ENCODE data around the gene ZNF566.
"Not testable (repeated sequence)": the region's sequence is repeated elsewhere in the genome, so short reads cannot be mapped to it uniquely, and the experiment has no call there.

ZNF566 gene

DNA sequence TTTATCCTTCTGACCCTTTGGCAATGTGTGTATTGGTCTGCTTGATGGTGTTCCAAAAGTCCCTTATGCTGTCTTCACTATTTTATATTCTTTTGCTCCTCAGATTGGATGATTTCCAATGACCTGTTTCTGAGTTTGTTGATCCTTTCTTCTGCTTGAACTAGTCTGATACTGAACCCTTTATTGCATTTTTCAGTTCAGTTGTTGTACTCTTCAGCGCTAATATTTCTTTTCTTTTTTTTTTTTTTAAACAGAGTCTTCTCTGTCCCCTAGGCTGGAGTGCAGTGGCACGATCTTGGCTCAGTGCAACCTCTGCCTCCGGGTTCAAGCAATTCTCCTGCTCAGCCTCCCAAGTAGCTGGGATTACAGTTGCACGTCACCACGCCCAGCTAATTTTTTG is 12.6 kb upstream of the ZNF566 start:
- H4K20me1 ChIP-seq (ENCODE audit: insufficient read depth, low read length, poor library complexity, severe bottlenecking) = no peaks in the 10 kb centered on the region

DNA sequence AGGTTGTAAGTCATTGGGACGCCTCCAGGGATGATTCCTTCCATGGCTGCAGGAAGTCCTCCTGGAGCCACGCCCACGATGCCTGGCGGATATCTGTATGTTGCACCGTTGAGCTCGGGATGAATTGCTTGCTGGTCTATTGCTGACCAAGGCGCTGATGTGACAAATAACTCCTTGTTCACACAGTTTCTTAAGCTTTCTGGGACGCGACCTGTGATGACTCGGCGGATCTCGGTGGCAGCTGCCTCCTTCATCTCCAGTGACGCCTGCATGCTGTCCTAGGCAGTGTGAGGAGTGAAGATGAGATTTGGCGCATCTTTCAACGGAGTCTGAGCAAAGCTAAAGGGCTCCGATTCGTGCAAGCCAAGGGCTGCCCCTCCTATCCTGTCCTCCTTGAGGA is 7.6 kb upstream of the ZNF566 start:
- no peak overlapping the region for H3K4me2 ChIP-seq (ENCODE audit: low read depth, low read length, poor library complexity, severe bottlenecking)
- no peak overlapping the region for H2AFZ ChIP-seq (ENCODE audit: low read length)
- no peaks in the 10 kb centered on the region for H3K27me3 ChIP-seq (ENCODE audit: insufficient read depth, low read length, poor library complexity, severe bottlenecking)
- H3K4me1 ChIP-seq (ENCODE audit: insufficient read depth, low read length, poor library complexity, severe bottlenecking) = no peaks in the 10 kb centered on the region
- no peaks in the 10 kb centered on the region for H3K36me3 ChIP-seq (ENCODE audit: insufficient read depth, low read length)
- H3K79me2 ChIP-seq (ENCODE audit: insufficient read depth, low read length) = no peaks in the 10 kb centered on the region
- no peak overlapping the region for H3K9ac ChIP-seq (ENCODE audit: low read depth, low read length, poor library complexity, severe bottlenecking)
- H3K9me2 ChIP-seq (replicated peaks; ENCODE audit: low read depth, low read length) = no peaks in the 10 kb centered on the region
- no peaks in the 10 kb centered on the region for H3F3A ChIP-seq (ENCODE audit: low read depth)
- TF ChIP-seq CTCF (conservative IDR thresholded peaks at IDR 0.05; ENCODE audit: low read length) (no peak), EZH2phosphoT487 (IDR thresholded peaks at IDR 0.05; ENCODE audit: borderline replicate concordance) (no peak)
- H4K20me1 ChIP-seq (ENCODE audit: insufficient read depth, low read length, poor library complexity, severe bottlenecking) = no peaks in the 10 kb centered on the region
- no peak overlapping the region for H3K4me3 ChIP-seq (ENCODE audit: low read length, poor library complexity, severe bottlenecking)
- H3K9me3 ChIP-seq (ENCODE audit: insufficient read depth, low read depth, low read length) = peaks cover 13% of the 10 kb centered on the region

More for the DNA sequence above, 12.6 kb upstream of the ZNF566 start:
- Histone ChIP-seq H3K9ac (ENCODE audit: low read depth, low read length, poor library complexity, severe bottlenecking) (no peak overlapping the region), H3K36me3 (ENCODE audit: insufficient read depth, low read length) (no peaks in the 10 kb centered on the region), H3K79me2 (ENCODE audit: insufficient read depth, low read length) (no peaks in the 10 kb centered on the region), H3K9me3 (ENCODE audit: insufficient read depth, low read depth, low read length) (peaks cover 21% of the 10 kb centered on the region), H3F3A (ENCODE audit: low read depth) (no peaks in the 10 kb centered on the region), H3K9me2 (replicated peaks; ENCODE audit: low read depth, low read length) (no peaks in the 10 kb centered on the region), H3K4me1 (ENCODE audit: insufficient read depth, low read length, poor library complexity, severe bottlenecking) (no peaks in the 10 kb centered on the region), H2AFZ (ENCODE audit: low read length) (no peak overlapping the region), H3K4me3 (ENCODE audit: low read length, poor library complexity, severe bottlenecking) (no peak overlapping the region), H3K27me3 (ENCODE audit: insufficient read depth, low read length, poor library complexity, severe bottlenecking) (no peaks in the 10 kb centered on the region), H3K4me2 (ENCODE audit: low read depth, low read length, poor library complexity, severe bottlenecking) (no peak overlapping the region)
- no peak for TF ChIP-seq CTCF (conservative IDR thresholded peaks at IDR 0.05; ENCODE audit: low read length)
- no peak for TF ChIP-seq EZH2phosphoT487 (IDR thresholded peaks at IDR 0.05; ENCODE audit: borderline replicate concordance)

DNA sequence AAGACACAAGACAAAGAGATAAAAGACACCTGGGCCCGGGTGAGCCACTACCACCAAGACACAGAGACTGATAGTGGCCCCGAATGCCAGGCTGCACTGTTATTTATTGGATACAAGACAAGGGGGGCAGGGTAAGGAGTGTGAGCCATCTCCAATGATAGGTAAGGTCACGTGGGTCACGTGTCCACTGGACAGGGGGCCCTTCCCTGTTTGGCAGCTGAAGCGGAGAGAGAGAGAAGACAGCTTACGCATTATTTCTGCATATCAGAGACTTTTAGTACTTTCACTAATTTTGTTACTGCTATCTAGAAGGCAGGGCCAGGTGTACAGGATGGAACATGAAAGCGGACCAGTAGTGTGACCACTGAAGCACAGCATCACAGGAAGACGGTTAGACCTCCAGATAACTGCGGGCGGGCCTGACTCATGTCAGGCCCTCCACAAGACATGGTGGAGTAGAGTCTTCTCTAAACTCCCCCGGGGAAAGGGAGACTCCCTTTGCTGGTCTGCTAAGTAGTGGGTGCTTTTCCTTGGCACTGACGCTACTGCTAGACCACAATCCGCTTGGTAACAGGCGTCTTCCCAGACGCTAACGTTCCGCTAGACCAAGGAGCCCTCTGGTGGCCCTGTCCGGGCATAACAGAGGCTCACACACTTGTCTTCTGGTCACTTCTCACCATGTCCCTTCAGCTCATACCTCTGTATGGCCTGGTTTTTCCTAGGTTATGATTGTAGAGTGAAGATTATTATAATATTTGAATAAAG is 3.5 kb upstream of the ZNF566 start:
- not testable (repeated sequence) for H3K4me3 ChIP-seq (ENCODE audit: low read length, poor library complexity, severe bottlenecking); H3K9me2 ChIP-seq (replicated peaks; ENCODE audit: low read depth, low read length); H4K20me1 ChIP-seq (ENCODE audit: insufficient read depth, low read length, poor library complexity, severe bottlenecking); H3K36me3 ChIP-seq (ENCODE audit: insufficient read depth, low read length); H3K9me3 ChIP-seq (ENCODE audit: insufficient read depth, low read depth, low read length); H3K9ac ChIP-seq (ENCODE audit: low read depth, low read length, poor library complexity, severe bottlenecking); H2AFZ ChIP-seq (ENCODE audit: low read length); H3F3A ChIP-seq (ENCODE audit: low read depth); H3K4me2 ChIP-seq (ENCODE audit: low read depth, low read length, poor library complexity, severe bottlenecking); H3K4me1 ChIP-seq (ENCODE audit: insufficient read depth, low read length, poor library complexity, severe bottlenecking); H3K27me3 ChIP-seq (ENCODE audit: insufficient read depth, low read length, poor library complexity, severe bottlenecking)
- TF ChIP-seq CTCF (conservative IDR thresholded peaks at IDR 0.05; ENCODE audit: low read length) = peak; percentile 58
- H3K79me2 ChIP-seq (ENCODE audit: insufficient read depth, low read length) = peaks cover 12% of the 10 kb centered on the region; the same call in 1 of the 2 replicates

- H3K4me3 ChIP-seq (ENCODE audit: low read length, poor library complexity, severe bottlenecking); H3F3A ChIP-seq (ENCODE audit: low read depth); H3K4me2 ChIP-seq (ENCODE audit: low read depth, low read length, poor library complexity, severe bottlenecking); H4K20me1 ChIP-seq (ENCODE audit: insufficient read depth, low read length, poor library complexity, severe bottlenecking); H3K36me3 ChIP-seq (ENCODE audit: insufficient read depth, low read length); H3K4me1 ChIP-seq (ENCODE audit: insufficient read depth, low read length, poor library complexity, severe bottlenecking); H3K9me3 ChIP-seq (ENCODE audit: insufficient read depth, low read depth, low read length); H3K9me2 ChIP-seq (replicated peaks; ENCODE audit: low read depth, low read length); H2AFZ ChIP-seq (ENCODE audit: low read length); H3K27me3 ChIP-seq (ENCODE audit: insufficient read depth, low read length, poor library complexity, severe bottlenecking); H3K9ac ChIP-seq (ENCODE audit: low read depth, low read length, poor library complexity, severe bottlenecking): not testable (repeated sequence)
- H3K79me2 ChIP-seq (ENCODE audit: insufficient read depth, low read length) = peaks cover 21% of the 10 kb centered on the region
Measured at GRCh38 chr19:36490846-36491245, 1.5 kb upstream of the ZNF566 start.
